ENCODE measurements around the gene IFNL1.

DNA sequence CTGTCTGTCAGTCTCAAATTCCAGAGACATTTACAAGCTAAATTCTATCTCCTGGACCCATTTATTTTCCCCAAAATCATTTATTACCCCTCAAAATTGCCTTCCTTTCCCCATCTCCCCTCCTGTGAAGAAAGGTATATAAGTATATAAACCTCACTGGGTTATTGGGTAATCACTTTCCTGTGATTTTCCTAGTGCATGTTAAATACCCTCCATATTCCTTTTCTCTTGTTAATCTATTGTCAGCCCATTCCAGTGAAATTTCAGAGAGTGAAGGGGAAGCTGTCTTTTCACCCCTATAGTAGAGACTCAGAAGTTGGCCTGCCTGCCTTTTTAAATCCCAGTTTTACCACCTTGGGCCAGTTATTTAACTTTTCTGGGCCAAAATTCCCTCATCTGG is 9.9 kb downstream of the IFNL1 start:
- no peak for TF ChIP-seq POLR2A (IDR thresholded peaks at IDR 0.05)
- TF ChIP-seq, protein P1, sequence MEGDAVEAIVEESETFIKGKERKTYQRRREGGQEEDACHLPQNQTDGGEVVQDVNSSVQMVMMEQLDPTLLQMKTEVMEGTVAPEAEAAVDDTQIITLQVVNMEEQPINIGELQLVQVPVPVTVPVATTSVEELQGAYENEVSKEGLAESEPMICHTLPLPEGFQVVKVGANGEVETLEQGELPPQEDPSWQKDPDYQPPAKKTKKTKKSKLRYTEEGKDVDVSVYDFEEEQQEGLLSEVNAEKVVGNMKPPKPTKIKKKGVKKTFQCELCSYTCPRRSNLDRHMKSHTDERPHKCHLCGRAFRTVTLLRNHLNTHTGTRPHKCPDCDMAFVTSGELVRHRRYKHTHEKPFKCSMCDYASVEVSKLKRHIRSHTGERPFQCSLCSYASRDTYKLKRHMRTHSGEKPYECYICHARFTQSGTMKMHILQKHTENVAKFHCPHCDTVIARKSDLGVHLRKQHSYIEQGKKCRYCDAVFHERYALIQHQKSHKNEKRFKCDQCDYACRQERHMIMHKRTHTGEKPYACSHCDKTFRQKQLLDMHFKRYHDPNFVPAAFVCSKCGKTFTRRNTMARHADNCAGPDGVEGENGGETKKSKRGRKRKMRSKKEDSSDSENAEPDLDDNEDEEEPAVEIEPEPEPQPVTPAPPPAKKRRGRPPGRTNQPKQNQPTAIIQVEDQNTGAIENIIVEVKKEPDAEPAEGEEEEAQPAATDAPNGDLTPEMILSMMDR (IDR thresholded peaks at IDR 0.05) = no peak
- no peak for TF ChIP-seq EP300 (IDR thresholded peaks at IDR 0.05)

Measured in ovary (tissue), 3 donors.